Measurements from ENCODE around the gene ZNF57. TPM values are rescaled to one million over a fixed set of nuclear protein-coding genes. Genes with fewer than 3 reads are reported as not detected.
A peak's percentile ranks its signal among the peaks of the same experiment; 100 is the strongest.
"Not testable (repeated sequence)": the region's sequence is repeated elsewhere in the genome, so short reads cannot be mapped to it uniquely, and the experiment has no call there.

ZNF57 gene
- total and polyA plus RNA-seq, 4 donors = 5.2 to 6.9 (median 5.3) TPM

DNA sequence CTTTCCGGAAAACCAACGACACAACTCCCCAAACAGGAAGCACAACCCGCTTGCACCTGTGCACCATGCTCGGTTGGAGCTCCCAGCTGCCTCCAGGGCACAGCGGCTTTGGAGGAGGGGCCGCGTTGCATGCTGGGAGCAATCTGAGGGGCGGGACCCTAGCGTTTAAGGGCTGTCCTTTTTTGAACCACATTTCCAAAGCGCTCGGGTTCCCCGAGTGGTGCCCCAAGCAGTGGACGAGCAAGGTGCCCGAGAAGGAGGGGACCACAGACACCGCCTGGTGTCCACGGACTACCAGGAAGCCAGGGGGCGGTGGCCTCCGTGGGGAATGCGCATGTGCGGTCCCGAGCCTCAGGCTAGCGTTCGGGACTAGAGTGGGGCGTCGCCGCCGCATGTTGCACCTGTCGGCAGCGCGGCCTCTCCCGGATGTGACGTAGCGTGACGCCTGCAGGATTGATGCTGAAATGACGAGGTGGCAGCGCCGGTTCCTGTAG is 11.9 kb upstream of the ZNF57 start:
- Histone ChIP-seq H3K27ac (ENCODE audit: low read depth, low read length) (no peak overlapping the region), H3K36me3 (ENCODE audit: control insufficient read depth, insufficient read depth, low read length) (no peaks in the 10 kb centered on the region), H3K4me3 (ENCODE audit: low read depth, low read length) (no peak overlapping the region), H3K27me3 (ENCODE audit: control insufficient read depth, insufficient read depth, low read length) (no peaks in the 10 kb centered on the region), H3K9me3 (ENCODE audit: control insufficient read depth, insufficient read depth, low read length) (no peaks in the 10 kb centered on the region), H3K4me1 (ENCODE audit: control insufficient read depth, insufficient read depth, low read length) (no peaks in the 10 kb centered on the region)
- WGBS (ENCODE audit: insufficient coverage) = 49% methylated on average over 35 of the region's 37 CpGs
- DNase-seq (ENCODE audit: low read depth in 4 of 6, low spot score in 6 of 6) = peak in 1 of 6 donors; percentile 17

- not testable (repeated sequence) for H3K4me3 ChIP-seq (ENCODE audit: low read depth, low read length); H3K9me3 ChIP-seq (ENCODE audit: control insufficient read depth, insufficient read depth, low read length); H3K27me3 ChIP-seq (ENCODE audit: control insufficient read depth, insufficient read depth, low read length); H3K27ac ChIP-seq (ENCODE audit: low read depth, low read length); H3K4me1 ChIP-seq (ENCODE audit: control insufficient read depth, insufficient read depth, low read length); H3K36me3 ChIP-seq (ENCODE audit: control insufficient read depth, insufficient read depth, low read length)
- 86% methylated on average over 6 of the region's 8 CpGs for WGBS (ENCODE audit: insufficient coverage)
- DNase-seq (ENCODE audit: low read depth in 4 of 6, low spot score in 6 of 6) = peak in 1 of 6 donors; percentile 21
Observed at GRCh38 chr19:2890531-2890930, 10.2 kb upstream of the ZNF57 start.

- Histone ChIP-seq H3K27ac (ENCODE audit: low read depth, low read length) (no peak overlapping the region), H3K27me3 (ENCODE audit: control insufficient read depth, insufficient read depth, low read length) (no peaks in the 10 kb centered on the region), H3K4me1 (ENCODE audit: control insufficient read depth, insufficient read depth, low read length) (peaks cover 8% of the 10 kb centered on the region), H3K4me3 (ENCODE audit: low read depth, low read length) (no peak overlapping the region), H3K36me3 (ENCODE audit: control insufficient read depth, insufficient read depth, low read length) (no peaks in the 10 kb centered on the region), H3K9me3 (ENCODE audit: control insufficient read depth, insufficient read depth, low read length) (no peaks in the 10 kb centered on the region)
- DNase-seq (ENCODE audit: low read depth in 4 of 6, low spot score in 6 of 6) = no peak
- 43% methylated on average over 3 of the region's 8 CpGs for WGBS (ENCODE audit: insufficient coverage)
Observed at GRCh38 chr19:2896694-2897093, 4.0 kb upstream of the ZNF57 start.

DNA sequence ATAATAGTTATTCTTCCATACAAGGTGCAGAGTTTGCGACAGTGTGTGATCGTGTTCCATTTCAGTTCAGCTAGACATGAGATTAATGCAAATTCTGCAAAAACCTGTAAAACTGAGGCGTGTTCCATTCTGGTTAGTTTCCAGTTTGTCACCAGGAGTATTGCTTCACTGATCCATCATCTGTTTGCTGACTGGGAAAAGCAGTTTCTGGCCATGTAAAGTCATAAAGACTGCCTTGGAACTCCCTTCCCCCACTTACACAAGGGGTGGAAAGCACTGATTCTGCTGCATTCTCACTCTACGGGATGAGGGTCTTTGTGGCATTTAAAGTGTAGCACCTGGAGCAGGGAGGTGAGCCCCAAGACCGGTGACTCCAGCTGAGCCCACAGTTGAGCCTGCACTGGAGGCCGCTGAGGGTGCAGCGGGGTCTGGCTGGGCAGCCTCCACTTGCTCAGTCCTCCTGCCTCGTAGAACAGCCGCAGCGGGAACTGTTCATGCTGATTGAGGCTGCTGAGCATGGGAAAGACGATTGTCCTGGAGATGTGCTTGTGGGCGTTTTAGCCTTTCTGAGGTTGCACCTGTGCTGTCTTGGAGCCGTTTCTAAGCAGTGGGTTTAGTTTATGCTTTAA is 2.0 kb downstream of the ZNF57 start:
- Histone ChIP-seq H3K4me3 (ENCODE audit: low read depth, low read length) (no peak overlapping the region), H3K27ac (ENCODE audit: low read depth, low read length) (no peak overlapping the region), H3K9me3 (ENCODE audit: control insufficient read depth, insufficient read depth, low read length) (no peaks in the 10 kb centered on the region), H3K27me3 (ENCODE audit: control insufficient read depth, insufficient read depth, low read length) (no peaks in the 10 kb centered on the region), H3K4me1 (ENCODE audit: control insufficient read depth, insufficient read depth, low read length) (peaks cover 12% of the 10 kb centered on the region), H3K36me3 (ENCODE audit: control insufficient read depth, insufficient read depth, low read length) (peaks cover 5% of the 10 kb centered on the region)
- WGBS (ENCODE audit: insufficient coverage) = 88% methylated on average over 11 of the region's 13 CpGs
- no peak for DNase-seq (ENCODE audit: low read depth in 4 of 6, low spot score in 6 of 6)

GRCh38 chr19:2903326-2903725 is 2.6 kb downstream of the ZNF57 start:
- not testable (repeated sequence) for DNase-seq (ENCODE audit: low read depth in 4 of 6, low spot score in 6 of 6); H3K27ac ChIP-seq (ENCODE audit: low read depth, low read length); H3K27me3 ChIP-seq (ENCODE audit: control insufficient read depth, insufficient read depth, low read length); H3K4me3 ChIP-seq (ENCODE audit: low read depth, low read length); H3K9me3 ChIP-seq (ENCODE audit: control insufficient read depth, insufficient read depth, low read length); H3K36me3 ChIP-seq (ENCODE audit: control insufficient read depth, insufficient read depth, low read length)
- H3K4me1 ChIP-seq (ENCODE audit: control insufficient read depth, insufficient read depth, low read length) = peaks cover 12% of the 10 kb centered on the region
- 98% methylated on average over 8 of the region's 13 CpGs for WGBS (ENCODE audit: insufficient coverage)

DNA sequence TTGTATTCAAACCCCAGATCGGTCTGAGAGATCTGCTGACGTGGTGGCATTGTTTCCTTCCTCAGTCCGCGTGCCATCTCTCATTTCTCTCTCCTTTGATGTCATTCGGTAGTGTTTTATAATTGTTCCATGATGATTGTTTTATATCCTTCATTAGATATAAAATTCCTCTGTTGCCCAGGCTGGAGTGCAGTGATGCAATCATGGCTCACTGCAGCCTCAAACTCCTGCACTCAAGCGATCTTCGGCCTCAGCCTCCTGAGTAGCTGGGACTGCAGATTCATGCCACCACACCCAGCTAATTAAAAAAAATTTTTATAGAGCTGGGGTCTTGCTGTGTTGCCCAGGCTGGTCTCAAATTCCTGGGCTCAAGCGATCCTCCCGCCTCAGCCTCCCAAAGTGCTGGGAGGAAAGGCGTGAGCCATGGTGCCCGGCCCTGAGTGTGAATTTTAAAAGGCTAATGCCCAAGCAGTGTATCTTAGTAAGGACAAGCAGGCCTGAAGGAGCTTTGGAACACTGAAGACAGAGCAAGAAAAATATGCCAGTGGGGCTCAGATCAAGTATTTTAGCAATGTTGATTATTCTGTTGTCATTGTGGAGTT is 5.3 kb downstream of the ZNF57 start:
- no peak overlapping the region for H3K4me3 ChIP-seq (ENCODE audit: low read depth, low read length)
- WGBS (ENCODE audit: insufficient coverage) = 97% methylated on average over 4 of the region's 11 CpGs
- H3K9me3 ChIP-seq (ENCODE audit: control insufficient read depth, insufficient read depth, low read length) = no peaks in the 10 kb centered on the region
- DNase-seq (ENCODE audit: low read depth in 4 of 6, low spot score in 6 of 6) = no peak
- no peaks in the 10 kb centered on the region for H3K27me3 ChIP-seq (ENCODE audit: control insufficient read depth, insufficient read depth, low read length)
- H3K4me1 ChIP-seq (ENCODE audit: control insufficient read depth, insufficient read depth, low read length) = peaks cover 11% of the 10 kb centered on the region
- H3K36me3 ChIP-seq (ENCODE audit: control insufficient read depth, insufficient read depth, low read length) = peaks cover 5% of the 10 kb centered on the region
- H3K27ac ChIP-seq (ENCODE audit: low read depth, low read length) = no peak overlapping the region

- Histone ChIP-seq H3K27ac (ENCODE audit: low read depth, low read length) (no peak overlapping the region), H3K9me3 (ENCODE audit: control insufficient read depth, insufficient read depth, low read length) (no peaks in the 10 kb centered on the region), H3K36me3 (ENCODE audit: control insufficient read depth, insufficient read depth, low read length) (peaks cover 5% of the 10 kb centered on the region), H3K4me1 (ENCODE audit: control insufficient read depth, insufficient read depth, low read length) (peaks cover 4% of the 10 kb centered on the region), H3K4me3 (ENCODE audit: low read depth, low read length) (no peak overlapping the region), H3K27me3 (ENCODE audit: control insufficient read depth, insufficient read depth, low read length) (no peaks in the 10 kb centered on the region)
- DNase-seq (ENCODE audit: low read depth in 4 of 6, low spot score in 6 of 6) = no peak
- 93% methylated on average over 15 of the region's 20 CpGs for WGBS (ENCODE audit: insufficient coverage)
Observed at GRCh38 chr19:2906631-2907195, 6.0 kb downstream of the ZNF57 start.

GRCh38 chr19:2912306-2912705 is 11.6 kb downstream of the ZNF57 start:
- Histone ChIP-seq H3K4me1 (ENCODE audit: control insufficient read depth, insufficient read depth, low read length) (no peaks in the 10 kb centered on the region), H3K27ac (ENCODE audit: low read depth, low read length) (no peak overlapping the region), H3K4me3 (ENCODE audit: low read depth, low read length) (no peak overlapping the region), H3K9me3 (ENCODE audit: control insufficient read depth, insufficient read depth, low read length) (no peaks in the 10 kb centered on the region), H3K27me3 (ENCODE audit: control insufficient read depth, insufficient read depth, low read length) (no peaks in the 10 kb centered on the region), H3K36me3 (ENCODE audit: control insufficient read depth, insufficient read depth, low read length) (peaks cover 4% of the 10 kb centered on the region)
- 100% methylated on average over 2 of the region's 5 CpGs for WGBS (ENCODE audit: insufficient coverage)
- no peak for DNase-seq (ENCODE audit: low read depth in 4 of 6, low spot score in 6 of 6)

- H3K4me1 ChIP-seq (ENCODE audit: control insufficient read depth, insufficient read depth, low read length) = peaks cover 1% of the 10 kb centered on the region
- no peak for DNase-seq (ENCODE audit: low read depth in 4 of 6, low spot score in 6 of 6)
- H3K27ac ChIP-seq (ENCODE audit: low read depth, low read length) = no peak overlapping the region
- no peak overlapping the region for H3K4me3 ChIP-seq (ENCODE audit: low read depth, low read length)
- WGBS (ENCODE audit: insufficient coverage) = 92% methylated on average over 6 of the region's 16 CpGs
- no peaks in the 10 kb centered on the region for H3K27me3 ChIP-seq (ENCODE audit: control insufficient read depth, insufficient read depth, low read length)
- H3K36me3 ChIP-seq (ENCODE audit: control insufficient read depth, insufficient read depth, low read length) = peaks cover 10% of the 10 kb centered on the region
- H3K9me3 ChIP-seq (ENCODE audit: control insufficient read depth, insufficient read depth, low read length) = no peaks in the 10 kb centered on the region
Observed at GRCh38 chr19:2917275-2918184, 16.8 kb downstream of the ZNF57 start.

Measured in spinal cord (tissue), 10 donors.